Measurements from ENCODE around the gene CAD. TPM values are rescaled to one million over a fixed set of nuclear protein-coding genes. Genes with fewer than 3 reads are reported as not detected.

CAD gene
- total and polyA plus RNA-seq, 9 of the 15 experiments (the other 6 are each of a cell fraction or from before 2014, with no cell fraction given), result 7.5 to 126 (median 33.7) TPM

DNA sequence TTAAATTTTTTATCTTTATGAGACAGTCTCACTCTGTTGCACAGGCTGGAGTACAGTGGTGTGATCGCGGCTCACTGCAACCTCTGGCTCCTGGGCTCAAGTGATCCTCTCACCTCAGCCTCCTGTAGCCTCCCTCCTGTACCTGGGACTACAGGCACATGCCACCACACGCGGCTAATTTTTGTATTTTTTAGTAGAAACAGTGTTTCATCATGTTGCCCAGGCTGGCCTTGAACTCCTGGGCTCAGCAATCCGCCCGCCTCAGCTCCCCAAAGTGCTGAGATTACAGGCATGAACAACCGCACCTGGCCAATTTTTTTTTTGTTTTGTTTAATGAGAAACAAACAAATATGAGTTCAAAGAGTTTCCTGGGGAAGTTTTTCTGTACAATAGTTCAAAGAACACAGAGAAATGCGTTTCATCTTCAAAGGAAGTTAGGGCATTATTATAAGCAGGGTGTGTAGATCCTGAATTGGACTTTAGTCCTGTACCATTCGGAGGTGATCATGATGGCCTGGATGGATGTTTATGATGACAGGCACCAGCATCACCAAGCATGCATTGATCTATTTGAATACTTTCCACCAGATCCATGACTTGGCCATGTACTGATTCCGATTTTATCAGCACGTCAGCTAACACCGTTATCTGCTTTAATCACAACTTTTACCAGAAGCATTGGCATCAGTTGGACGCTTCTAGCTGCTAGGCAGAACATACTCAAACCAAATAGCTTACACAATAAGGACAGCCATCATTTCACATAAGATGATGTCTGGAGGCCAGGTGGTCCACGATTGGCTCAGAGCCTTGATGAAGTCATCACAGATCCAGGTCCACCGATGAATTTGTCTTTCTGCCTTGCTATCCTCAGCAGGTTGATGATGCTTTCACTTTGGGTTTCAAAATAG, 39.5 kb upstream of the CAD start:
- no peak for FAIRE-seq
- no peaks in the 10 kb centered on the region for H3K36me3 ChIP-seq (ENCODE audit: control insufficient read depth, insufficient read depth, low read length)
- intact Hi-C loops (cut with micrococcal nuclease), result no loop called here
- no peak overlapping the region for H3K9ac ChIP-seq (ENCODE audit: insufficient read depth in 1 of 2, low read depth in 2 of 2, low read length in 2 of 2)
- CTCF ChIA-PET (ENCODE audit: low intra/inter-chr PET ratio), result interaction anchor here (0.6 kb wide), 1 partner anchor 125 kb away, joined by 3 read pairs; no protein-coding TSS in a partner anchor
- no peaks in the 10 kb centered on the region for H3K9me3 ChIP-seq (replicated peaks; ENCODE audit: control insufficient read depth, insufficient read depth, low read depth, low read length)
- H3K4me2 ChIP-seq (ENCODE audit: insufficient read depth, low read length), result no peak overlapping the region
- no peak overlapping the region for H3K4me3 ChIP-seq
- H4K20me1 ChIP-seq (replicated peaks; ENCODE audit: control insufficient read depth, insufficient read depth, low read length), result no peaks in the 10 kb centered on the region
- BruUV-seq (replicated peaks), result no TSS peak
- WGBS (ENCODE audit: insufficient coverage, low coverage, missing lambda C conversion rate), result 3% methylated on average over 15 of the region's 15 CpGs
- in situ Hi-C loops (cut with MboI), result no loop called here
- TF ChIP-seq CBX8 (IDR thresholded peaks at IDR 0.05; ENCODE audit: borderline replicate concordance, extremely low read depth, low read depth, low read length, poor library complexity, severe bottlenecking), result peak; percentile 84
- TF ChIP-seq XRCC3 (IDR thresholded peaks at IDR 0.05), result no peak
- no peaks in the 10 kb centered on the region for H3K4me1 ChIP-seq (replicated peaks in 1 of 2; ENCODE audit: control insufficient read depth in 2 of 2, insufficient read depth in 2 of 2, low read length in 2 of 2)
- POLR2A ChIA-PET, result interaction anchor here (0.7 to 1.5 kb wide), 2 partner anchors 8 to 93 kb away, joined by 3 to 5 read pairs; no protein-coding TSS in a partner anchor
- peak; percentile 49; the same call in 2 of the 3 replicates for ATAC-seq
- peaks cover 17 to 37% of the 10 kb centered on the region in 2 experiments; a peak in 4 of 5 replicates for H3K27me3 ChIP-seq (ENCODE audit: control insufficient read depth in 2 of 2, insufficient read depth in 2 of 2, low read length in 2 of 2)
- no peak for DNase-seq (ENCODE audit: extremely low read depth in 1 of 4, low spot score in 3 of 4)
- H3K27ac ChIP-seq (ENCODE audit: extremely low read depth, low read depth, low read length), result no peak overlapping the region
- H3K79me2 ChIP-seq (ENCODE audit: control insufficient read depth, insufficient read depth, low read length), result no peaks in the 10 kb centered on the region
- no peaks in the 10 kb centered on the region for H3K9me1 ChIP-seq (ENCODE audit: control insufficient read depth, insufficient read depth, low read length)
- no peak overlapping the region for H2AFZ ChIP-seq (ENCODE audit: low read depth, low read length)

DNA sequence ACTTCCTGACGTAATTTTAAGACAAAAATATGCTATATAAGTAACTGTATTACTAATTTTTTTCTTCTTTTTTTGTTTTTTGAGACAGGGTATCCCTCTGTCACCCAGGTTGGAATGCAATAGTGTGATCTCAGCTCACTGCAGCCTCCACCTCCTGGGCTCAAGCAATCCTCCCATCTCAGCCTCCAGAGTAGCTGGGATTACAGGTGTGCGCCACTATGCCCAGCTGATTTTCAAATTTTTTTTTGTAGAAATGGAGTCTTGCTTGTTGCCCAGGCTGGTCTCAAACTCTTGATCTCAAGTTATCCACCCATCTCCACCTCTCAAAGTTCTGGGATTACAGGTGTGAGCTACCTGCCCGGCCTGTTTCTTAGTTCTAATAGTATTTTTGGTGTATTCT, 38.7 kb upstream of the CAD start:
- FAIRE-seq (no peak), DNase-seq (ENCODE audit: extremely low read depth in 1 of 4, low spot score in 3 of 4) (no peak), ATAC-seq (no peak)
- peaks cover 12 to 30% of the 10 kb centered on the region in 2 experiments; a peak in 4 of 5 replicates for H3K27me3 ChIP-seq (ENCODE audit: control insufficient read depth in 2 of 2, insufficient read depth in 2 of 2, low read length in 2 of 2)
- in situ Hi-C loops (cut with MboI) (no loop called here), intact Hi-C loops (cut with micrococcal nuclease) (no loop called here)
- H2AFZ ChIP-seq (ENCODE audit: low read depth, low read length), result no peak overlapping the region
- BruUV-seq (replicated peaks), result no TSS peak
- H3K27ac ChIP-seq (ENCODE audit: extremely low read depth, low read depth, low read length), result no peak overlapping the region
- no peak overlapping the region for H3K4me2 ChIP-seq (ENCODE audit: insufficient read depth, low read length)
- ChIA-PET POLR2A (interaction anchor here (0.7 to 1.5 kb wide), 2 partner anchors 9 to 92 kb away, joined by 3 to 5 read pairs; no protein-coding TSS in a partner anchor), CTCF (ENCODE audit: low intra/inter-chr PET ratio) (no interaction called here)
- H3K4me1 ChIP-seq (replicated peaks in 1 of 2; ENCODE audit: control insufficient read depth in 2 of 2, insufficient read depth in 2 of 2, low read length in 2 of 2), result no peaks in the 10 kb centered on the region
- WGBS (ENCODE audit: insufficient coverage, low coverage, missing lambda C conversion rate), result 8% methylated on average over 3 of the region's 3 CpGs
- no peaks in the 10 kb centered on the region for H3K9me3 ChIP-seq (replicated peaks; ENCODE audit: control insufficient read depth, insufficient read depth, low read depth, low read length)
- H3K9ac ChIP-seq (ENCODE audit: insufficient read depth in 1 of 2, low read depth in 2 of 2, low read length in 2 of 2), result no peak overlapping the region
- H3K79me2 ChIP-seq (ENCODE audit: control insufficient read depth, insufficient read depth, low read length), result no peaks in the 10 kb centered on the region
- TF ChIP-seq MECOM (CRISPR knock-in tag; IDR thresholded peaks at IDR 0.05) (no peak), ZNF384 (IDR thresholded peaks at IDR 0.05; ENCODE audit: low read depth, low read length) (no peak), HEY1 (CRISPR knock-in tag; IDR thresholded peaks at IDR 0.05; ENCODE audit: borderline replicate concordance) (no peak), NR4A1 (CRISPR knock-in tag; IDR thresholded peaks at IDR 0.05) (no peak), NR4A1 (tag; IDR thresholded peaks at IDR 0.05) (no peak), ZC3H4 (CRISPR knock-in tag; IDR thresholded peaks at IDR 0.05; ENCODE audit: borderline replicate concordance) (no peak), EZH2 (IDR thresholded peaks at IDR 0.05; ENCODE audit: borderline replicate concordance, low read depth, low read length) (no peak), POLR3A (IDR thresholded peaks at IDR 0.05; ENCODE audit: borderline replicate concordance, extremely low read depth, insufficient read depth, insufficient read length) (no peak), ARNT (IDR thresholded peaks at IDR 0.05) (no peak), POLR2B (IDR thresholded peaks at IDR 0.05; ENCODE audit: low read depth, partially characterized antibody) (no peak)
- TF ChIP-seq, protein P1, sequence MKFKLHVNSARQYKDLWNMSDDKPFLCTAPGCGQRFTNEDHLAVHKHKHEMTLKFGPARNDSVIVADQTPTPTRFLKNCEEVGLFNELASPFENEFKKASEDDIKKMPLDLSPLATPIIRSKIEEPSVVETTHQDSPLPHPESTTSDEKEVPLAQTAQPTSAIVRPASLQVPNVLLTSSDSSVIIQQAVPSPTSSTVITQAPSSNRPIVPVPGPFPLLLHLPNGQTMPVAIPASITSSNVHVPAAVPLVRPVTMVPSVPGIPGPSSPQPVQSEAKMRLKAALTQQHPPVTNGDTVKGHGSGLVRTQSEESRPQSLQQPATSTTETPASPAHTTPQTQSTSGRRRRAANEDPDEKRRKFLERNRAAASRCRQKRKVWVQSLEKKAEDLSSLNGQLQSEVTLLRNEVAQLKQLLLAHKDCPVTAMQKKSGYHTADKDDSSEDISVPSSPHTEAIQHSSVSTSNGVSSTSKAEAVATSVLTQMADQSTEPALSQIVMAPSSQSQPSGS (CRISPR knock-in tag; IDR thresholded peaks at IDR 0.05), result no peak
- no peak overlapping the region for H3K4me3 ChIP-seq
- no peaks in the 10 kb centered on the region for H4K20me1 ChIP-seq (replicated peaks; ENCODE audit: control insufficient read depth, insufficient read depth, low read length)
- H3K36me3 ChIP-seq (ENCODE audit: control insufficient read depth, insufficient read depth, low read length), result no peaks in the 10 kb centered on the region
- H3K9me1 ChIP-seq (ENCODE audit: control insufficient read depth, insufficient read depth, low read length), result no peaks in the 10 kb centered on the region
